H9 (cell line): ENCODE data around the gene DNAH1. TPM values are rescaled to one million over a fixed set of nuclear protein-coding genes. Genes with fewer than 3 reads are reported as not detected.

Experiments used
- DNase-seq: peaks from one replicate; pipeline ENCODE4 v3.0.0-alpha.2; 2017
- H2AFZ ChIP-seq: one replicate; pipeline ENCODE4 v1.6.1; 2013; ENCODE audit warnings: mild to moderate bottlenecking, low read length, control low read depth, moderate library complexity
- H2AK5ac ChIP-seq: 2 replicates; pipeline ENCODE4 v1.6.1; 2013; ENCODE audit warnings: low read length, control low read depth, mixed read lengths; ENCODE audit not compliant: insufficient read length
- H2BK120ac ChIP-seq: one replicate; pipeline ENCODE4 v1.6.1; 2013; ENCODE audit warnings: low read depth, mild to moderate bottlenecking, low read length, control low read depth, inconsistent platforms; ENCODE audit not compliant: poor library complexity, severe bottlenecking
- H2BK12ac ChIP-seq: 2 replicates; pipeline ENCODE4 v1.6.1; 2013; ENCODE audit warnings: low read length, control low read depth, mixed read lengths, low read depth; ENCODE audit not compliant: insufficient read length
- H2BK15ac ChIP-seq: 2 replicates; pipeline ENCODE4 v1.6.1; 2013; ENCODE audit warnings: low read depth, low read length, control low read depth
- H2BK20ac ChIP-seq: one replicate; pipeline ENCODE4 v1.6.1; 2013; ENCODE audit warnings: low read depth, mild to moderate bottlenecking, low read length, control low read depth, inconsistent platforms; ENCODE audit not compliant: poor library complexity, severe bottlenecking
- H2BK5ac ChIP-seq: 2 replicates; pipeline ENCODE4 v1.6.1; 2013; ENCODE audit warnings: low read length, control low read depth, mixed read lengths; ENCODE audit not compliant: insufficient read length
- H3K14ac ChIP-seq: 2 replicates; pipeline ENCODE4 v1.6.1; 2013; ENCODE audit warnings: low read length, control low read depth; ENCODE audit not compliant: insufficient read depth
- H3K18ac ChIP-seq: 2 replicates; pipeline ENCODE4 v1.6.1; 2013; ENCODE audit warnings: low read depth, mild to moderate bottlenecking, mixed read lengths, low read length, control low read depth; ENCODE audit not compliant: insufficient read length
- H3K23ac ChIP-seq: 2 replicates; pipeline ENCODE4 v1.6.1; 2013; ENCODE audit warnings: low read length, control low read depth, mixed read lengths, low read depth; ENCODE audit not compliant: insufficient read length
- H3K23me2 ChIP-seq: 2 replicates; pipeline ENCODE4 v1.6.1; 2013; ENCODE audit warnings: low read depth, mild to moderate bottlenecking, mixed read lengths, low read length, control low read depth; ENCODE audit not compliant: insufficient read length, poor library complexity, severe bottlenecking
- H3K27ac ChIP-seq: 2 replicates; pipeline ENCODE4 v1.5.1; 2013; ENCODE audit warnings: low read length, control low read depth, mixed read lengths, low read depth; ENCODE audit not compliant: insufficient read length
- H3K27me3 ChIP-seq: 2 replicates; pipeline ENCODE4 v1.6.1; 2013; ENCODE audit warnings: low read length, control low read depth, inconsistent platforms; ENCODE audit not compliant: insufficient read depth
- H3K4ac ChIP-seq: 2 replicates; pipeline ENCODE4 v1.6.1; 2013; ENCODE audit warnings: low read depth, mild to moderate bottlenecking, control low read depth, inconsistent platforms, low read length, moderate library complexity
- H3K4me1 ChIP-seq: 2 replicates; pipeline ENCODE4 v1.6.1; 2013; ENCODE audit warnings: low read length, control low read depth, inconsistent platforms; ENCODE audit not compliant: insufficient read depth
- H3K4me2 ChIP-seq: 2 replicates; pipeline ENCODE4 v1.6.1; 2013; ENCODE audit warnings: low read length, control low read depth, mixed read lengths; ENCODE audit not compliant: insufficient read length, insufficient read depth
- H3K56ac ChIP-seq: 2 replicates; pipeline ENCODE4 v1.6.1; 2013; ENCODE audit warnings: low read depth, mild to moderate bottlenecking, mixed read lengths, low read length, control low read depth; ENCODE audit not compliant: insufficient read length
- H3K79me1 ChIP-seq: 2 replicates; pipeline ENCODE4 v1.6.1; 2013; ENCODE audit warnings: low read depth, mild to moderate bottlenecking, moderate library complexity, low read length, control low read depth, inconsistent platforms; ENCODE audit not compliant: insufficient read depth, poor library complexity, severe bottlenecking
- H3K79me2 ChIP-seq: 2 replicates; pipeline ENCODE4 v1.6.1; 2013; ENCODE audit warnings: low read length, control low read depth, inconsistent platforms; ENCODE audit not compliant: insufficient read depth
- H3K9ac ChIP-seq: 2 replicates; pipeline ENCODE4 v1.6.1; 2013; ENCODE audit warnings: low read length, control low read depth, mixed read lengths; ENCODE audit not compliant: insufficient read length; ENCODE audit errors: extremely low read depth
- H3K9me3 ChIP-seq: one replicate; pipeline ENCODE4 v1.6.1; 2013; ENCODE audit warnings: low read depth, low read length, inconsistent platforms; ENCODE audit not compliant: control insufficient read depth
- H3T11ph ChIP-seq: one replicate; pipeline ENCODE4 v1.6.1; 2013; ENCODE audit warnings: mild to moderate bottlenecking, low read length, control low read depth, inconsistent platforms
- H4K20me1 ChIP-seq: one replicate; pipeline ENCODE4 v1.6.1; 2013; ENCODE audit not compliant: control insufficient read depth, insufficient read length, insufficient read depth
- H4K5ac ChIP-seq: 2 replicates; pipeline ENCODE4 v1.6.1; 2013; ENCODE audit warnings: low read depth, mild to moderate bottlenecking, mixed read lengths, low read length, control low read depth; ENCODE audit not compliant: insufficient read length
- H4K8ac ChIP-seq: replicated peaks from 2 replicates; pipeline ENCODE4 v1.6.1; 2013; ENCODE audit warnings: low read length, control low read depth, mixed read lengths, low read depth; ENCODE audit not compliant: insufficient read length
- H4K91ac ChIP-seq: 2 replicates; pipeline ENCODE4 v1.6.1; 2013; ENCODE audit warnings: low read depth, mild to moderate bottlenecking, moderate library complexity, mixed read lengths, low read length, control low read depth; ENCODE audit not compliant: insufficient read length
- H3K27ac Mint-ChIP-seq, 3 experiments: 2 replicates in 2 of 3; 3 replicates in 1 of 3; pipeline ENCODE4 v1.8.0; 2020 to 2021; ENCODE audit warnings: mixed read lengths in 3 of 3, mild to moderate bottlenecking in 1 of 3, moderate library complexity in 1 of 3
- H3K27me3 Mint-ChIP-seq: 2 replicates; pipeline ENCODE4 v1.8.0; 2021; ENCODE audit warnings: low read depth, mild to moderate bottlenecking, moderate library complexity, mixed read lengths
- H3K36me3 Mint-ChIP-seq, 3 experiments: 2 replicates in 2 of 3; 3 replicates in 1 of 3; pipeline ENCODE4 v1.8.0; 2020 to 2021; ENCODE audit warnings: low read depth in 3 of 3, mixed read lengths in 3 of 3; ENCODE audit not compliant: insufficient read depth in 1 of 3
- H3K4me1 Mint-ChIP-seq, 2 experiments: 2 replicates each; pipeline ENCODE4 v1.8.0; 2020; ENCODE audit warnings: mixed read lengths in 2 of 2
- H3K4me3 Mint-ChIP-seq, 2 experiments: 2 replicates in 1 of 2; 3 replicates in 1 of 2; pipeline ENCODE4 v1.8.0; 2020 to 2021; ENCODE audit warnings: mild to moderate bottlenecking in 2 of 2, mixed read lengths in 2 of 2, moderate library complexity in 1 of 2
- H3K9me3 Mint-ChIP-seq, 2 experiments: 2 replicates in 1 of 2; 3 replicates in 1 of 2; pipeline ENCODE4 v1.8.0; 2020; ENCODE audit warnings: mild to moderate bottlenecking in 2 of 2, mixed read lengths in 2 of 2, moderate library complexity in 1 of 2
- WGBS: extraction: QIAGEN DNeasy Blood & Tissue Kit; methylation state at CpG from one replicate; pipeline ENCODE4 v1.1.7; 2013; ENCODE audit warnings: missing lambda C conversion rate, low lambda C conversion rate, mixed read lengths; ENCODE audit not compliant: insufficient read length; ENCODE audit errors: extremely low coverage; 5-methylcytosine and 5-hydroxymethylcytosine counted together
- total RNA-seq: library from RNA; stranded (reverse); gene quantifications from 2 replicates; pipeline ENCODE4 v1.2.1, GENCODE V29; 2021
- TF ChIP-seq, protein P1 (sequence below): fragments of 200-600 bp; sonication (generic); conservative IDR thresholded peaks from 3 replicates; pipeline ENCODE4 v1.8.0; 2021; ENCODE audit warnings: antibody characterized with exemption, mild to moderate bottlenecking

Gene DNAH1
- total RNA-seq, 1 experiment from 2014 or later = 2.0 TPM

GRCh38 chr3:52446042-52446441 is 129.9 kb downstream of the DNAH1 start:
- H3K27me3 ChIP-seq = no peaks in the 10 kb centered on the region

More at GRCh38 chr3:52446042-52446441, 129.9 kb downstream of the DNAH1 start:
- Histone ChIP-seq H3K79me1 (no peaks in the 10 kb centered on the region), H2BK120ac (no peak overlapping the region), H2BK5ac (no peak overlapping the region), H4K91ac (no peak overlapping the region), H2AK5ac (no peak overlapping the region), H3K9me3 (no peaks in the 10 kb centered on the region), H3K4me2 (no peak overlapping the region), H4K8ac (no peak overlapping the region), H4K5ac (no peak overlapping the region), H3K27ac (no peak overlapping the region), H3K23me2 (no peaks in the 10 kb centered on the region), H2BK20ac (no peak overlapping the region), H3K4me1 (no peaks in the 10 kb centered on the region; the same call in 1 of the 2 replicates), H3T11ph (no peak overlapping the region), H2BK12ac (no peak overlapping the region), H2AFZ (no peak overlapping the region), H3K4ac (no peak overlapping the region), H3K23ac (no peak overlapping the region), H3K18ac (no peak overlapping the region), H3K79me2 (no peaks in the 10 kb centered on the region), H2BK15ac (no peak overlapping the region), H3K14ac (no peak overlapping the region), H4K20me1 (no peaks in the 10 kb centered on the region), H3K9ac (no peak overlapping the region), H3K56ac (no peak overlapping the region)
- Mint-ChIP-seq H3K4me1 (peaks cover 21 to 24% of the 10 kb centered on the region in 2 experiments), H3K36me3 (no peaks in the 10 kb centered on the region; a peak in 1 of 7 replicates), H3K9me3 (no peaks in the 10 kb centered on the region), H3K27ac (no peak overlapping the region), H3K4me3 (no peak overlapping the region), H3K27me3 (peaks cover 6% of the 10 kb centered on the region)
- WGBS = no CpG with 5 or more reads among the region's 4 CpGs
- peak; percentile 32 for DNase-seq
- TF ChIP-seq, protein P1, sequence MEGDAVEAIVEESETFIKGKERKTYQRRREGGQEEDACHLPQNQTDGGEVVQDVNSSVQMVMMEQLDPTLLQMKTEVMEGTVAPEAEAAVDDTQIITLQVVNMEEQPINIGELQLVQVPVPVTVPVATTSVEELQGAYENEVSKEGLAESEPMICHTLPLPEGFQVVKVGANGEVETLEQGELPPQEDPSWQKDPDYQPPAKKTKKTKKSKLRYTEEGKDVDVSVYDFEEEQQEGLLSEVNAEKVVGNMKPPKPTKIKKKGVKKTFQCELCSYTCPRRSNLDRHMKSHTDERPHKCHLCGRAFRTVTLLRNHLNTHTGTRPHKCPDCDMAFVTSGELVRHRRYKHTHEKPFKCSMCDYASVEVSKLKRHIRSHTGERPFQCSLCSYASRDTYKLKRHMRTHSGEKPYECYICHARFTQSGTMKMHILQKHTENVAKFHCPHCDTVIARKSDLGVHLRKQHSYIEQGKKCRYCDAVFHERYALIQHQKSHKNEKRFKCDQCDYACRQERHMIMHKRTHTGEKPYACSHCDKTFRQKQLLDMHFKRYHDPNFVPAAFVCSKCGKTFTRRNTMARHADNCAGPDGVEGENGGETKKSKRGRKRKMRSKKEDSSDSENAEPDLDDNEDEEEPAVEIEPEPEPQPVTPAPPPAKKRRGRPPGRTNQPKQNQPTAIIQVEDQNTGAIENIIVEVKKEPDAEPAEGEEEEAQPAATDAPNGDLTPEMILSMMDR = no peak
